KBM-7 (cell line): ENCODE results near the gene COG6.

Experiments
- DNase-seq: peaks from one replicate; pipeline ENCODE4 v3.0.0-alpha.2; 2015
- in situ Hi-C: fragments of 300-500 bp; cut with MboI; formaldehyde crosslinking; loops from 2 replicates; pipeline ENCODE4 v1.14.3; 2020; ENCODE audit warnings: low sequenced_read_pairs, low pct_unique_long_range_greater_than_20kb, mixed read lengths

COG6 gene

DNA sequence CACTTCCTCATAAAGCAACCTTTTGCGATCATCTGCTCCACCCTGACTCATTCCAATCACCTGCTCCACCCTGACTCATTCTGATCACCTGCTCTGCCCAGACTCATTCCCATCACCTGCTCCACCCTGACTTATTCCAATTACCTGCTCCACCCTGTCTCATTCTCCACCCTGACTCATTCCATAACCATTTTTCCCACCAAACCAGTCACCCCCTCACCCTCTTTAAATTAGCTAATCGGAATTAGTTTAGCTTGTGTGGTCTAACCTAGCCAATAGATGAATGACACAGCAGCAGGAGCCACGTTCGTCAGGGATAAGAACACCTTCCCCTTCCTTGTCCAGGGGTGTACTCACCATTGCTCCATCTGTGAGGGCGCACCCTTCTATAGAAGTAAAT, 134.0 kb downstream of the COG6 start:
- no peak for DNase-seq
- in situ Hi-C loops = no loop called here
